Loucy (cell line): Measurements from ENCODE around the gene NDUFV2.

ENCODE experiments used
- EZH2phosphoT487 ChIP-seq: fragments of 200-600 bp; IDR thresholded peaks from 2 replicates; pipeline ENCODE4 v1.6.1; 2018; ENCODE audit warnings: antibody characterized with exemption, mild to moderate bottlenecking, moderate library complexity, borderline replicate concordance
- TF ChIP-seq, protein P1 (sequence below): fragments of 200-600 bp; sonication (generic); conservative IDR thresholded peaks from 2 replicates; pipeline ENCODE4 v1.5.1; 2014; ENCODE audit warnings: mild to moderate bottlenecking, antibody characterized with exemption, low read length

- TF ChIP-seq, protein P1, sequence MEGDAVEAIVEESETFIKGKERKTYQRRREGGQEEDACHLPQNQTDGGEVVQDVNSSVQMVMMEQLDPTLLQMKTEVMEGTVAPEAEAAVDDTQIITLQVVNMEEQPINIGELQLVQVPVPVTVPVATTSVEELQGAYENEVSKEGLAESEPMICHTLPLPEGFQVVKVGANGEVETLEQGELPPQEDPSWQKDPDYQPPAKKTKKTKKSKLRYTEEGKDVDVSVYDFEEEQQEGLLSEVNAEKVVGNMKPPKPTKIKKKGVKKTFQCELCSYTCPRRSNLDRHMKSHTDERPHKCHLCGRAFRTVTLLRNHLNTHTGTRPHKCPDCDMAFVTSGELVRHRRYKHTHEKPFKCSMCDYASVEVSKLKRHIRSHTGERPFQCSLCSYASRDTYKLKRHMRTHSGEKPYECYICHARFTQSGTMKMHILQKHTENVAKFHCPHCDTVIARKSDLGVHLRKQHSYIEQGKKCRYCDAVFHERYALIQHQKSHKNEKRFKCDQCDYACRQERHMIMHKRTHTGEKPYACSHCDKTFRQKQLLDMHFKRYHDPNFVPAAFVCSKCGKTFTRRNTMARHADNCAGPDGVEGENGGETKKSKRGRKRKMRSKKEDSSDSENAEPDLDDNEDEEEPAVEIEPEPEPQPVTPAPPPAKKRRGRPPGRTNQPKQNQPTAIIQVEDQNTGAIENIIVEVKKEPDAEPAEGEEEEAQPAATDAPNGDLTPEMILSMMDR = no peak
- TF ChIP-seq EZH2phosphoT487 = no peak
These were observed 36.1 kb upstream of the NDUFV2 start for GRCh38 chr18:9066358-9066757.
